DND-41 (cell line): ENCODE data around the gene RNU6-8.

Experiments
- ATAC-seq: fragments of 200-7000 bp; cut with Tn5 transposase; 3 replicates; pipeline ENCODE4 v1.9.1; 2021; ENCODE audit warnings: low read depth; ENCODE audit not compliant: insufficient read depth
- DNase-seq: peaks from one replicate; pipeline ENCODE4 v3.0.0-alpha.2; 2020
- H2AFZ ChIP-seq: 2 replicates; pipeline ENCODE4 v1.6.0; 2012; ENCODE audit warnings: low read depth, low read length
- H3K27ac ChIP-seq: 2 replicates; pipeline ENCODE4 v1.5.1; 2012; ENCODE audit warnings: low read length, inconsistent platforms
- H3K27me3 ChIP-seq: fragments of 200-600 bp; sonication (generic); 2 replicates; pipeline ENCODE4 v1.6.0; 2012; ENCODE audit warnings: low read length, mild to moderate bottlenecking, inconsistent platforms; ENCODE audit not compliant: insufficient read depth, poor library complexity
- H3K36me3 ChIP-seq: 2 replicates; pipeline ENCODE4 v1.5.1; 2012; ENCODE audit warnings: low read length, inconsistent platforms; ENCODE audit not compliant: insufficient read depth
- H3K4me1 ChIP-seq: 2 replicates; pipeline ENCODE4 v1.5.1; 2012; ENCODE audit warnings: mild to moderate bottlenecking, low read length; ENCODE audit not compliant: insufficient read depth
- H3K4me2 ChIP-seq: 2 replicates; pipeline ENCODE4 v1.6.0; 2012; ENCODE audit warnings: mild to moderate bottlenecking, moderate library complexity, low read length, inconsistent platforms; ENCODE audit not compliant: insufficient read depth
- H3K4me3 ChIP-seq, 2 experiments: fragments of 200-600 bp in 1 of 2; shearing (Covaris generic) in 1 of 2; 2 replicates each; pipeline ENCODE4 v1.5.1; 2012 to 2016; ENCODE audit warnings: inconsistent platforms in 2 of 2, low read length in 2 of 2, mild to moderate bottlenecking in 2 of 2, low read depth in 1 of 2, moderate library complexity in 1 of 2
- H3K79me2 ChIP-seq: 2 replicates; pipeline ENCODE4 v1.6.0; 2012; ENCODE audit warnings: low read length, inconsistent platforms; ENCODE audit not compliant: insufficient read depth
- H3K9ac ChIP-seq: 2 replicates; pipeline ENCODE4 v1.6.0; 2012; ENCODE audit warnings: low read depth, mild to moderate bottlenecking, inconsistent platforms, low read length, moderate library complexity
- H3K9me3 ChIP-seq: 2 replicates; pipeline ENCODE4 v1.5.1; 2012; ENCODE audit warnings: low read length, moderate library complexity, mild to moderate bottlenecking, inconsistent platforms; ENCODE audit not compliant: insufficient read depth, severe bottlenecking
- H4K20me1 ChIP-seq: 2 replicates; pipeline ENCODE4 v1.6.0; 2012; ENCODE audit warnings: low read length; ENCODE audit not compliant: insufficient read depth
- CTCF ChIP-seq: IDR thresholded peaks from 2 replicates; pipeline ENCODE4 v1.5.1; 2012; ENCODE audit warnings: borderline replicate concordance, low read length, moderate library complexity, mild to moderate bottlenecking; ENCODE audit not compliant: poor library complexity, severe bottlenecking; ENCODE audit errors: extremely low read depth
- EZH2 ChIP-seq: IDR thresholded peaks from 3 replicates; pipeline ENCODE4 v1.6.1; 2012; ENCODE audit warnings: borderline replicate concordance, low read depth, mild to moderate bottlenecking, moderate library complexity, low read length, inconsistent platforms; ENCODE audit not compliant: severe bottlenecking

RNU6-8 gene

GRCh38 chr14:32197919-32198318 is 5.2 kb downstream of the RNU6-8 start:
- ATAC-seq (no peak), DNase-seq (no peak)
- H3K79me2 ChIP-seq, result no peaks in the 10 kb centered on the region

DNA sequence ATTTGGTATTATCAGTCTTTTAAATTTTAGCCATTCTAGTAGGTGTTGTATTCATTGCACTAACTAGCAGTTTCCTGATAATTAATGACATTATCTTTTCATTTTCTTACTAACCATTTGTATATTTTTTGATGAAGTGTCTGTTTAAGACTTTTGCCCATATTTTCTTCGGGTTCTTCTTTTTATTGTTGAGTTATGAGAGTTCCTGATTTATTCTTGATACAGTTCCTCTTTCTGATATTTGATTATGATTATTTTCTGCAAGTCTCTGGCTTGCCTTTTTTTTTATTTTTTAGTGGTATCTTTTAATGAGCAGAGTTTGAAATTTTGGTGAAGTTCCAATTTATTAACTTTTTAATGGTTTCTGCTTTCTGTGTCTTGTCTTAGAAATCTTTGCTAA is 7.4 kb downstream of the RNU6-8 start:
- no peaks in the 10 kb centered on the region for H3K9me3 ChIP-seq
- H3K4me2 ChIP-seq, result no peak overlapping the region
- no peaks in the 10 kb centered on the region for H4K20me1 ChIP-seq
- H2AFZ ChIP-seq, result no peak overlapping the region
- peaks cover 2% of the 10 kb centered on the region for H3K4me1 ChIP-seq
- TF ChIP-seq EZH2, result no peak
- ATAC-seq, result no peak
- no peak overlapping the region for H3K27ac ChIP-seq
- no peaks in the 10 kb centered on the region for H3K79me2 ChIP-seq
- no peak overlapping the region for H3K4me3 ChIP-seq
- DNase-seq, result no peak
- H3K36me3 ChIP-seq, result no peaks in the 10 kb centered on the region
- no peak overlapping the region for H3K9ac ChIP-seq
- peaks cover 9% of the 10 kb centered on the region for H3K27me3 ChIP-seq

More at GRCh38 chr14:32197919-32198318, 5.2 kb downstream of the RNU6-8 start:
- Histone ChIP-seq H3K36me3 (no peaks in the 10 kb centered on the region), H3K27me3 (peaks cover 32% of the 10 kb centered on the region), H3K27ac (no peak overlapping the region), H2AFZ (no peak overlapping the region), H4K20me1 (no peaks in the 10 kb centered on the region), H3K4me2 (no peak overlapping the region), H3K4me3 (no peak overlapping the region), H3K9me3 (no peaks in the 10 kb centered on the region), H3K4me1 (peaks cover 25% of the 10 kb centered on the region), H3K9ac (no peak overlapping the region)
- no peak for TF ChIP-seq EZH2
- TF ChIP-seq CTCF, result no peak

DNA sequence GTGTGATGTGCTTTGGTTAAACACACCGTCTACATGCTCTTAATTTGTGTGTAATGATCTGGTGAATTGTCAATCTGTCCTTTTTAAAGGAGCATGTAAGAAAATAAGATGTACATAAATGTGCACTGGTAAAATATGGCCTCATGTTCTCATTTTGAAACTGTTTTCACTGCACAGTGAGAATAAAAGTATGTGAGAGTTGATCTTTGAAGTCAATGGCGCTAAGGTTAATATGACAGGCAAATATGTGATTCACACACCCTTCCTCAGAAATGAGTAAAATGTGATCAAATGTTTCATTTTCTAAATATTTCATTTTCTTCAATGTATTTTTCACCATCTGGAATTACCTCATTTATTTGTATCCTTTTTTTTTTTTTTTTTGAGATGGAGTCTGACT is 9.5 kb downstream of the RNU6-8 start:
- H3K27me3 ChIP-seq, result no peaks in the 10 kb centered on the region
- no peak overlapping the region for H3K27ac ChIP-seq
- H2AFZ ChIP-seq, result no peak overlapping the region
- H3K4me1 ChIP-seq, result no peaks in the 10 kb centered on the region
- DNase-seq (no peak), ATAC-seq (no peak)
- H3K9ac ChIP-seq, result no peak overlapping the region
- H4K20me1 ChIP-seq, result no peaks in the 10 kb centered on the region
- no peaks in the 10 kb centered on the region for H3K9me3 ChIP-seq
- TF ChIP-seq EZH2 (no peak), CTCF (no peak)
- H3K36me3 ChIP-seq, result no peaks in the 10 kb centered on the region
- no peaks in the 10 kb centered on the region for H3K79me2 ChIP-seq
- no peak overlapping the region for H3K4me2 ChIP-seq
- H3K4me3 ChIP-seq, result no peak overlapping the region

GRCh38 chr14:32192712-32193373 is 10.2 kb downstream of the RNU6-8 start:
- no peak overlapping the region for H3K9ac ChIP-seq
- no peak overlapping the region for H3K4me2 ChIP-seq
- no peak for ATAC-seq
- no peaks in the 10 kb centered on the region for H3K36me3 ChIP-seq
- H2AFZ ChIP-seq, result no peak overlapping the region
- no peak for DNase-seq
- H3K27me3 ChIP-seq, result no peaks in the 10 kb centered on the region
- H3K9me3 ChIP-seq, result no peaks in the 10 kb centered on the region
- TF ChIP-seq CTCF, result no peak
- TF ChIP-seq EZH2, result no peak
- no peak overlapping the region for H3K4me3 ChIP-seq
- no peaks in the 10 kb centered on the region for H4K20me1 ChIP-seq
- H3K79me2 ChIP-seq, result no peaks in the 10 kb centered on the region
- no peaks in the 10 kb centered on the region for H3K4me1 ChIP-seq
- no peak overlapping the region for H3K27ac ChIP-seq
